GM19467 (cell line): Measurements from ENCODE around the gene SYT13.

ENCODE experiments used
- ATAC-seq: cut with Tn5 transposase; IDR thresholded peaks from one replicate; pipeline ENCODE4 v1.9.1; 2021; ENCODE audit warnings: mild to moderate bottlenecking, moderate library complexity; ENCODE audit not compliant: unreplicated experiment

Gene SYT13

GRCh38 chr11:45225277-45225676, 60.9 kb downstream of the SYT13 start:
- no peak for ATAC-seq

GRCh38 chr11:45224766-45225165, 61.4 kb downstream of the SYT13 start:
- no peak for ATAC-seq

- ATAC-seq = no peak
Measured at GRCh38 chr11:45223496-45223895, 62.6 kb downstream of the SYT13 start.

GRCh38 chr11:45219411-45219810, 66.7 kb downstream of the SYT13 start:
- ATAC-seq = no peak

- no peak for ATAC-seq
Measured at GRCh38 chr11:45218705-45219104, 67.4 kb downstream of the SYT13 start.

- no peak for ATAC-seq
Measured at GRCh38 chr11:45217991-45218390, 68.2 kb downstream of the SYT13 start.

- no peak for ATAC-seq
Measured at GRCh38 chr11:45216901-45217300, 69.2 kb downstream of the SYT13 start.

GRCh38 chr11:45216031-45216430, 70.1 kb downstream of the SYT13 start:
- ATAC-seq = no peak

- ATAC-seq = no peak
Measured at GRCh38 chr11:45215098-45215865, 70.9 kb downstream of the SYT13 start.

- ATAC-seq = no peak
Measured at GRCh38 chr11:45213717-45214116, 72.4 kb downstream of the SYT13 start.

GRCh38 chr11:45213316-45213665, 72.8 kb downstream of the SYT13 start:
- no peak for ATAC-seq

GRCh38 chr11:45212566-45213315, 73.4 kb downstream of the SYT13 start:
- ATAC-seq = no peak

GRCh38 chr11:45211732-45212131, 74.4 kb downstream of the SYT13 start:
- ATAC-seq = no peak

- ATAC-seq = no peak
Measured at GRCh38 chr11:45210846-45211245, 75.3 kb downstream of the SYT13 start.

GRCh38 chr11:45209891-45210699, 76.0 kb downstream of the SYT13 start:
- no peak for ATAC-seq

GRCh38 chr11:45209000-45209879, 76.9 kb downstream of the SYT13 start:
- no peak for ATAC-seq

- ATAC-seq = no peak
Measured at GRCh38 chr11:45208135-45208534, 78.0 kb downstream of the SYT13 start.

- no peak for ATAC-seq
Measured at GRCh38 chr11:45205978-45206377, 80.2 kb downstream of the SYT13 start.

GRCh38 chr11:45204761-45205160, 81.4 kb downstream of the SYT13 start:
- no peak for ATAC-seq

GRCh38 chr11:45193695-45194094, 92.4 kb downstream of the SYT13 start:
- no peak for ATAC-seq
